Right renal cortex interstitium (tissue), 3 donors: ENCODE measurements around the gene CACTIN. TPM values are rescaled to one million over a fixed set of nuclear protein-coding genes. Genes with fewer than 3 reads are reported as not detected.

Source experiments
- DNase-seq, 3 donors: peaks; one replicate each; pipeline ENCODE4 v3.0.0-alpha.2; 2013; ENCODE audit warnings: low read depth in 3 of 3, low spot score in 2 of 3
- polyA plus RNA-seq, 3 donors: library from polyadenylated mRNA; unstranded; fragments of 120-200 nt; gene quantifications; one replicate each; pipeline ENCODE4 v1.2.1, GENCODE V29; 2013; ENCODE audit not compliant: insufficient read length in 3 of 3

CACTIN gene
- polyA plus RNA-seq, 3 donors = 17.8 to 19.3 (median 18.6) TPM

DNA sequence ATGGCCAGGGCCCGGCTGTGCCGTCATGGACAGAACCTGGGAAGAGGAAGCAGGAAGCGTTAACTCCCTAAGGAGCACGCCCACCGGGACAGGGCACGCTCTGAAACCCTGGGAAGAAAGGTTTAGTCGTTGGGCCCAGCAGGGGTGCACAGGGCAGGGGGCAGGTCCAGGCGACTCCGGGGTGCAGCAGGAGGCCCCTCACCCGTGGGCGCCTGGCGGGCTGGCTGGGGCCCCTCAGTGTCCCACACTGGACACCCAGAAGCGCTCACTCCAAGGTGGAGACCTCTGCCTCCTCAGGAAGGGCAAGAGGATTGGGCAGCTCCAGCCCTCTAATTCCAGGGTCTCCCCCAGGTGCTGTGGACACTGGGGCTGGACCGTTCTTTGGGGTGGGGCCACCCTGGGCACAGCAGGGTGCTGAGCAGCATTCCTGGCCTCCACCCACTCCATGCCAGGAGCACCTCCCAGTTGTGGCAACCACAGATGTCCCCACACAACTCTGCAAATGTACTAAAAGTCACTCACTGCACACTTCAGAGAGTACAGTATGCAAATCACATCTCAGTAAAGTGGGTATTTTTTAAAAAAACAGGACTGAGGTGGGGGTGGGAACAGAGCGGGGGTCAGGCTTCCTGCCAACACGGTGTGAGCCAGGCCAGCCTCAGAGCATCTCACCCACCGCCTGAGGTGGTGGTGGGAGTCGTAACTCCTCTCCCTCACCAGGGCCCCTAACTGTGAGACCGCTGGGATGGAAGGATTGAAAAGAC is 38.5 kb upstream of the CACTIN start:
- DNase-seq = no peak

DNA sequence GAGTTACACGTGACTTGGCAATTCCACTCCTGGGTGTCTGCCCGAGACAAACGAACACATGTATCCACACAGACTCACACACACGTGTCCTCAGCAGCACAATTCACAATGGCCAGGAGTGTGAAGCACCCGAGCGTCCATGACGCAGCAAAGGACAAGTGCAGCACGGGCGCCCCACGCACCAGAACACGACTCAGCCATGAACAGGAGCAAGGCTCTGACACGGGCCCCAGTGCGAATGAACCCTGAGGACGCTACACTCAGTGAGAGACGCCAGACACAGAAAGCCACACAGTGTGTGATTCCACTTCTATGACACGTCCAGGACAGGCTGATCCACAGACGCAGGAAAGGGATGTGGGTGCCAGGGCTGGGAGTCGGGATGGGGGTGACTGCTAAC is 37.2 kb upstream of the CACTIN start:
- no peak for DNase-seq

DNA sequence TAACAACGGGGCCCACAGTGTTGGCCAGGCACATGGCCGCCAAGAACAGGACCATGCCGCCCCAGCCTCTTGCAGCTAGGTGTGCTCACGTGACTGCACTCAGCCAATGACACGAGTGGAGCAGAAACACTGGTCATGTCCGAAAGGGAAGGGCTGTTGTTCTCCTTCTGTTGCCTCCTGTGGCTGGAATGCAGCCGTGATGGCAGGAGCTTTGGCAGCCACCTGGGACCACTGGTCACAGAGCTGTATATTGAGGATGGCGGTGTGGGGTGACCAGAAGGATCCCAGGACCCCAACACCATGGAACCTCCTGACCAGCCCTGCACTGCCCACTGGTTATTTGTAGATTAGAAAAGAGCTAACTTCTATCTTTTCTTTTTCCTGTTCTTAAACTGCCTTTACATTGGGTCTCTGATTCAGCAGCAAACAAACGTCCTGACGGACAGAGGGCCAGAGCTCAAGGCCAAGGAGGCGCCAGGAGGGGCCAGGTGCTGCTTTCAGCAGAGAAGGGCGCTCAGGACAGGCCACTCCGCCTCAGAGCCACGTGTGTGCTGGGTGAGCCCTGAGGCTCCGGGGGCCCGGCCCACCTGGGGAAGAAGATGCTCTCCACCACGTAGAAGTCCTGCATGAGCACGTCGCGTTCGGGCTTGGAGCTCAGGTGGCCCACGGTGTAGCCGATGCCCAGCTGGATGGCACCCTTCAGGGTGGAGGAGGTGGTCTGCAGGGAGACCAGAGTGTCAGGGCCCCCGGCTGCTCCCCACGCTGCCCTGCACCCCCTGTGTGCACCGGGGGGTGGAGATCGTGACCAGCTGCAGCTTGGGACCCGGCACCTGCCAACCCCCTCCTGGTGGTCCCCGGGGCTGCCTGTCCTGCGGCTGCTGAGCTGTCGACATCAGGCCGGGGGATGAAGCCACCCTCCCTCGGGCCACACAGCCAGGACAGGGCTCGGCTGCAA is 35.0 kb upstream of the CACTIN start:
- DNase-seq = no peak

DNA sequence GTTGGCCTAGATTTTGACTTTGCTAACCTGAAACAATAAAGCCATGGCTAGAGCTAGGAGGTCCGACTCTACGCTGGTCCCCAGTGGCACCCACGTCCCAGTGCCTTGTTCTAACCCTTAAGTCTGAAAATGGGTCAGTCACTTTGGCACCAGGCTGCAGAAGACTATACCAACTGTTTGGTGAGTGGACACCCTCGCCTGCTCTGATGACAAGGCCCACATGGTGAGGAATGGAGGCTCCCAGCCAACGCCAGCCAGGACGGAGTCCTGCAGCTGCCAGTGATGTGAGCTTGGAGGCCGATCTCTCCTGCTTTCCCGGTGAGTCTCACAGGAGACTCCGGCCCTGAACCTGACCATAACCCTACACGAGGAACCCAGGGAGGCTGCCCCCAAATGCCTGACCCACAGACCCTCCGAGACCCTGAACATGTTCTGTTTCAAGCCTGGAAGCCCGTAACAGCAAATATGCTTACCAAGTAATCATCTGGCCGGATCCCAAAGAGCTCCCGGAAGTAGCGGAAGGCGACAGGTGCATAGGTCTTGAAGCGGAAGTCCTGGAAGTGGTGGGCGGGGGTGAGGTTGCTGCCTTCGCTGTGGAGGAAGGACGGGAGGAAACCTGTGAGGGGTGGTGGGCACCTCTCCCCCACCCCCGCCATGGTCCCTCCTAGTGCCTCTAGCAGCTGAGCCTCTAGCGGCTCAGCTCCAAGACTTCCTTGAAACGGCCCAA is 34.1 kb upstream of the CACTIN start:
- no peak for DNase-seq

DNA sequence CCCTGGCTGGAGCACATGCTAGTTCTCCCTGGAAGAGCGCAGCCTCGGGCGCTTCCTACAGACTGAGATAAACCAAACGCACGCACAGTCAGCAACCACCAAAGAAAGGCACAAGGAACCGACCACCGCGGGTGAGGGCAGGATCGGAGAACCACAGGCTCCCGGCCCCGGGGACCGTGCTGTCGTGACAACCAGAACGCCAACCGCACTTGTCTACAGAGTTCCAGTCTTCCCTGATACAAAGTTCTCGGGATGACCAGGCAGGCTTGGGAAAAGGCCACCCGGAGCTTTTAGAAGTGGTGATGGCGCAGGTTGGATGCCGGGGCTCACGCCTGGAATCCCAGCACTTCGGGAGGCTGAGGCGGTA is 33.1 kb upstream of the CACTIN start:
- no peak for DNase-seq

DNA sequence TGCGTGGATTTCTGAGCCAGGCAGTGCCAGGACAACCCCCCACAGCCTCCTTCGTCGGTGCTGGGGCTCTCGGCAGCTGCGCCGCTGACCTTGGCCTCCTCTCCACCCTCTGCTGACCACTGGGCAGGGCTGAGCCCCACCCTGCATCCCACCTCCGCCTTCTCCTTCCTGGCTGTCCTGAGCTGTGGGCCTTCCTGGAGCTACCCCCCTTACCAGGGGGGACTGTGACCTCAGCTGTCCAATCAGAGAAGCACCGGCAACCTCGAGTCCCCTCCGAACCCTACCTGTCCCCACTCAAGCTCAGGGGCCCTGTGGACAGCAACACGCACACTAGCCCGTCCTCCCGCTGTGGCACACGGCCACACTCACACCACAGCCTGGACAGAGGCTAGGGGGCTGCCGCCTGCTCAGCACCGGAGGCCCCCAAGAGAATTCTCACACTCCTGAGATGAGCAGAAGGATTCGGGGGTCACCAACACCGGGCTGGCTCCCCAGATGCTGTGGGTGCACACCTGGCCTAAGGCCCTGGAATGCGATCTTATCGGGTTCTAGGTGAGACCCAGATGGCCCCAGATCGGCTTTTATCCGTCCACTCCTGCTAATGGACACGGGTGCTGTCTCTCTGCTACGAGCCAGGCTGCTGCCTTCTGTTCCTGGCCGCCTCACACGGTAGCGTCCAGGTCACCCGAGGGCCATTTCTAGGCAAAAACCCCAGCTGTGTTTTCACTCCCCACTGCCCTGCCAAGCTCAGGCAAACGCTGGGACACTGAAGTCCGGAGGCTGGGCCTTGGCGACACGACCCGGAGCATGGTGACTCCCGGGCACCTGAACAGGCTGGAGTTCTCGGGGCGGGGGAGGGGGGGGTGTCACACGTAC is 32.5 kb upstream of the CACTIN start:
- DNase-seq = no peak

DNA sequence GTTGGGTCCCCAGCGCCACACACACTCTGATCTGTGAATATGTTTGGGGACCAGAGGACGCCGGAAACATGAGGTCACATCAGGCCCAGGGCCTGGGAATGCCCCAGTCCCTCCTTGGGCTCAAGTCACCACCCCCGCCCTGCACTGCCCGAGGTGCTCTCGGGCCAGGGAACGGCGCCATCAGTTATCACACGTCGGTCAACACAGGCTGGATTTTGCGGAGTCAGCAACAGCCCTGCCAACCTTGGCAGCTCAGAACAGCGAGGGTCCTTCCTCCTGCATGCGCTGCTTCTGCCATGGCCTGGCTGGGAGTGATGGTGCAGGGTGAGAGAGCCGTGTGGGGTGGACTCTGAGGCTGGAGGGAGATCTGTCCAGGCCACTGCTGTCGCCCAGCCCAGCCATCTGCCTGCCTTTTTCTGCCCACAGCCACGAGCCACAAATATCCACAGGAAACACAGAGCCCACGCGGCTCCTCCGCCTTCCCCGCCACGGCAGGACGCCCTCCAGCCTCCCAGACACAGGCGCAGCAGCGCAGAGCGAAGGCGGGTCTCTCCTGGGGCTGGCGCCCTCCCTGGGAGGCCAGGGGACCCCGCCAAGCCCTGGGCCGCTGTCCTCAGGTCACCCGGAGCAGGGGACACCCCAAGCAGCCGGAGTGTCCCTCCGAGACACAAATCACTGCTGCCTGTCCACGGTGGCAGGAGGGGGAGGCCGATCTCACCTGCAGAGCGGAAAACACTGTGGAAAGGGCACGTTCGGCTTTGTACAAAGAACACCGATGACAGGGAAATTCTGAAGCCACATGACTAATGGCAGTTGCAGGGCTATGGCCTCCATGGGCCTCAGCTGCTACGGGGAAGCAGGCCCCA is 31.6 kb upstream of the CACTIN start:
- DNase-seq = no peak

DNA sequence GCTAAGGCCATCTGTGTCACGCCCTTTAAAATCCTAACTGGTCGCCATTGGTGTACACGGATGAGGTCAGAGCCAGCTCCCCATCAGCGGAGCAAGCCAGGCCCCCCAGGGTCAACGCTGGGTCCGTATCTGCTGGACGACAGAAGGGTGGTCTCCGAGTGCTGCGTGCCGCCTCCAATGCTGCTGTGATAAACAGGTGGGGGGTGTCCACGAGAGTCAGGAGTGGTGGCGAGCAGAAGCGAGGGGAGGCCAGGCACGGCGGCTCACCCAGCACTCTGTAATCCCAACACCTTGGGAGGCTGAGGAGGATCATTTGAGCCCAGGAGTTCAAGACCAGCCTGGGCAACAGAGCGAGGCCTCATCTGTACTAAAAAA is 30.8 kb upstream of the CACTIN start:
- no peak for DNase-seq

DNA sequence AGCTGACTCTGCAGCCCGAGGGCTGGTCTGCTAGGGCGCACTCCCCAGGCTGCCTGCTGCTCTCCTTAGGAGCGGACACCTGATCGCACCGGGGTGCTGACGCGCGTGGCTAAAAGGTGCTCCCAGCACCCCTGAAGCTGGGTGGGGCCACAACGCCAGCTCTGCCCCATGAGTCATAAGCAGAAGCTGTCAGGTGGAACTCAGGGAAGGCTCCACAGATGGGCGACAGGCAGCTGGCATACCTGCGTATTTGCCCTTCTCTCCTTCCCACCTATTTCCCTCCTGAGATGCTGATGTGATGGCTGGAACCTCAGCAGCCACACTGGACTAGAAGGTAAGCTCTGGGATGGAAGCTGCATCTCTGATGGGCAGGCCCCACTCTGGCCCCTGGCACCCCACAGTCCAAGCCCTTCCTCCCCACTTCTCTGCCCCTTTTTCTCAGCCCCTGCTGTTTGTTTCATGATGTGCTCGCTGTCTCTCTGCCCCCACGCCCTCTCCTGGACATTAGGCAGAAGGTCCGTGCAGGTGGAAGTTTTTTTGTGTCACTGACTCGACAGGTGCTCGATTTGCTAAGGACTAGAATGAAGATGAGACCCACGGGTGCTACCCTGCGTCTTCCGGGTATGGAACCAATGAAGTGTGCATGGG is 30.3 kb upstream of the CACTIN start:
- DNase-seq = no peak

DNA sequence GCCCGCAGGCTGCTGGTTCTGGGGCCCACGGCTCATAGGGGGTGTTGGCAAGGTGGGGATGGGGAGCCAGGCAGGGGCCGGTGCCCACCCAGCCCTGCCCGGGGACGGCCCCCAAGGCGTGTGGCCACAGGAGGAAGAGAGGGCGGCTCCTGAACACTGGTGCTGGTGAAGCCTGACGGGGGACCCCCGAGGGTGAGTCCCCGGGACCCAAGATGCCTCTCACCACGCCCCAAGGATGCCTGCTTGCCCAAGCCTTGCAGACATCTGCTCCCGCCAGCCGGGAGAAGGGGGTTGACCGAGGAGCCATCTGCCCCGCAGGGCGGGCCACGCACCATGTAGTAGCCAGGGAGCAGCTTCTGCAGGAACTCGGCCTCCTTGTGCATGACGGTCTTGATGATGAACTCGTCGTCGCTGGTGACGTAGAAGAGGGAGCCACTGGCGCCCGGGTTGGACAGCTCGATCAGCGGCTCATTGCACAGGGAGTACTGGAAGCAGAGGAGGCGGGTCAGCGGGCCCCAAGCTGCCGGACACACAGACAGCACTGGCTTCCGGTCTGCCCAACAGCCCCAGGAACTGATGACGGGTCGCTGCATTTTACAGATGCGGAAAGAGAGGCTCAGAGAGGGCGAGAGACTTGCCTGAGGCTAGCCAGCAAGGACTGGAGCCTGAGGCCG is 29.6 kb upstream of the CACTIN start:
- no peak for DNase-seq

DNA sequence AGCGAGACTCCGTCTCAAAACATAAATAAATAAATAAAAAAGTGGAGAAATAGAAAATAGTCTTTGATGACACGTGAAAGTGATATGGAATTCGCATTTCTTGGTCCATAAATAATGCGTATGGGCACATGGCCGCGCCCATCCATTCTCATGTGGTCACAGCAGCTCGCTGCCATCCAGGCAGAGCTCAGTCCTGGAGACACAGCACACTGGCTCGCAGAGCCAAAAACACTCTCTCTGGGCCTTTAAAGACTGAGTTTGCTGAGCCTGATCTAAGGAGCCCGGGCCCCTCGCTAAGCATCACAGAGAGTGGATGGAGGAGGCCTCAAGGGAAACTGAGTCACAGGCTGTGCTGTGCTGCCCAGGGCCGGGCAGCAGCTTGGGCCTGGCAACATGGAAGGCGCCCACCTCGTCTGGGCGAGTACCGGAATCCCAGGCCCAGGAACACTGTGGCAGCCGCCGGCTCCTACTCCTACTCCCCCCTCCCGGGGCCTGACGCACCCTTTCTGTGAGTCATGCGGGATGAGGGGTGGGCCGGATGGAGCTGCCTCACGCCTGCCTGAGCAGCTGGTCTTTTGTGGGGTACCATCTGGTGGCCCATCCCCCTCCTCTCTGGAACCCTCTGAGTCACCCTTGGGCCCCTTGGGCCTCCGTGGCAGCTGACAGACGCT is 28.9 kb upstream of the CACTIN start:
- no peak for DNase-seq

DNA sequence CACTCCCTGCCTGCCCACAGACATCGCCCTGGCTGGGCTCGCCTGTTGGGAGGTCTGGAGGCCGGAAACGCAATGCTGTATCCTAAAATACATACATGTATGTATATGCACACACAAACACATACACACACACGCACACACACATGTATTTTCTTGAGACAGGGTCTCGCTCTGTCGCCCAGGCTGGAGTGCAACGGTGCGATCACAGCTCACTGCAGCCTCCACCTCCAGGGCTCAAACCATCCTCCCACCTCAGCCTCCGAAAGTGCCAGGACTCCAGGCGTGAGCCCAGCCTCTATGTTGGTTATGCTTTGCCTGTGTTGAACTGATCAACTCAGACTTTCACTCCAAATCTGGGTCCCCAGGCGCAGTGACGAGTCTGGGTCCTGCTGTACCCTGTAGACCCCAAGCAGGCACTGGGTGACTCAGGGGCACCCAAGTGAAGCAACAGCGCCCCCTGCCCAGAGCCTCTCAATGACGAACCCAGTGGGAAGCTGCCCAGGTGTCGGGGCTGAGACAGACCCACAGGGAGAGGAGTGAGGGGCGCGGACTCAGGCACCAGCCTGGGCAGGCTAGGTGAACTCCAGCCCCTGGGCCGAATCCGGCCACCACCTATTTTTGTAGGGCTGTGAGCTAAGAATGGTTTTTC is 27.4 kb upstream of the CACTIN start:
- no peak for DNase-seq

DNA sequence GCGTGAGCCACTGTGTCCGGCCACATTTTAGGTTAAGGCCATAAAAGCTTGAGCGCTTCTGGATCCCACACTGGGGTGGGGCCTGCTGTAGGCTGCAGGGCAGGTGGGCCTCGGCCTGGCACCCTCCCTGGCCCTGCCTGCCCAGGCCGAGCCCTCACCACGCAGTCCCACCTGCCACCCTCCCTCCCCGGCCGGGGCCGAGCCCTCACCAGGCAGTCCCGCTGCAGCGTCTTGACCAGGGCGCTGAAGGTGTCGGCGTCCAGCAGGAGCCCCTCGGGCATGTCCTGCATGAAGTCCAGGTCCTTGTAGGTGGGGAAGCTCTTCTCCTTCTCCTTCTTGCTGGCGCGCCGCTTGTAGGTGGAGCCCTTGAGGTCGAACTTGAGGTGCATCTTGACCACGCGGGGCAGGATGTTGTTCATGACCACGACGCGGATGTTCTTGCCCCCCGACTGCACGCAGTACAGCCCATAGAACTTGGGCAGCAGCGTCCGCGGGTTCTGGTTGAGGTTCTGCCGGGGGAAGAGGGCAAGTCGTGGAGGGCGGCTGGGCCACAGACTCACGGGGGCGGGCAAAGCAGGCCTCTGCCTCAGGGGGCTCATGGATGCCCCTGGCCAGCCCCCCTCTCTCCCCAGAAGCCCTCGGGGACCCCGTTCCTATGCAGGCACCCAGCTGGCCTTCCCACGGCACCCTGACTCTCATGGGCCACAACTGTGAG is 26.6 kb upstream of the CACTIN start:
- no peak for DNase-seq

DNA sequence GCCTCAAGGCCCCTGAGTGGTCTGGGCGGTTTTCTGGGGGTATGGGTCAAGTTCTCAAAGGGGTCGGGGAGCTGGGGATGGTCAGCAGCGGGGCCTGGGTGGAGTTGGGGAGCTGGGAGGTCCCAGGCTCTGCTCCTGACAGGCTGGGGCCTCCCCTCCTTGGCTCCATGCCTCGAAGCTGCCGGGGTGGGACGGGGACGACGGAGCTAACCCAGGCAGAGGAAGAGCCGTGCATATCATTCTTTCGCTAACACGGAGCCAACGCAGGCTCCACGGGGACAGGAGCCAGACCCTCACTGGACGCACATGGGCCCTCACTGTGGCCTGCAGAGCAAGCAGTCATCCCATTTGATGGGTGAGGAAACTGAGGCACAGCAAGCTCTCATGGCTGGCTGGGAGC is 25.8 kb upstream of the CACTIN start:
- no peak for DNase-seq

DNA sequence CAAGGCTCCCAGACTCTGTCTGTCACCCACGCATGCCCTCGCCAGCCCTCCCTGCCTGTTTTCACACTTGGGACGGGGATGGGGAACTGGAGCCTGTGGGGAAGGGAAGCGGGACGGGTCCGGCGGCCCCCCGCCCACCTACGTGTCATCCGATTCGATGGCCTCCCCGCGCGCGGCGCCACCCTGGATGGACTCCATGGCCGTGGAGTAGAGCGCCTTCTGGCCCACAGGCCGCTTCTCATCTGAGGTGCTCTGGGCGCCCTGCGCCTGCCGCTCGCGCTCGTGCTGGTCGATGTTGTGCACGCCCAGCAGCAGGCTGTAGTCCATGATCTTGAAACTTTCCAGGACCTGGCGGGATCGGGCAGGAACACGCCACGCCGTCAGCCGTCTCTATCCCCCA is 25.1 kb upstream of the CACTIN start:
- no peak for DNase-seq

DNA sequence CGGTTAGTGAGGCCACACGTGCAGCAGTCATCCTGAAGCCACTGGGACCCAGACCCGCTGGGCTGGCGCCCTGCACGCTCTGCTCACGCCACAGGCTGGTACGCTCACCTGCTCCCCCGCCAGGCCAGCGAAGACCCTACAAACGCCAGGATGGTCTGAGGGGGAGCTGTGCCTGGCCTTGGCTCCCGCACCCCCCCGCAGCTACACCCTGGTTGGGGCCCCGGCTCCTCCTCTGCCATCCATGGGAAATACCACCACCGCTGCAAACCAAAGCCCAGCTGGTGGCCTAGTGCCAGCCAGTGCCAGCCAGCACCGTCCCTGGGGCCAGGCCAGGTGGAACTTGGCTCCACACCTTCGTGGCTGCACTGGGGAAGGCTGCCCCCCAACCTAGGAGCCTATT is 23.3 kb upstream of the CACTIN start:
- no peak for DNase-seq
